RWPE2 (cell line): Measurements from ENCODE around the gene SH3PXD2A.

ENCODE experiments used
- ATAC-seq: fragments of 200-7000 bp; cut with Tn5 transposase; 3 replicates; pipeline ENCODE4 v1.9.1; 2021; ENCODE audit warnings: low read depth
- DNase-seq: peaks from one replicate; pipeline ENCODE4 v3.0.0-alpha.2; 2020; ENCODE audit warnings: low spot score
- H3K27ac ChIP-seq: fragments of 450-650 bp; 2 replicates; pipeline ENCODE4 v1.5.1; 2017; ENCODE audit warnings: mild to moderate bottlenecking; ENCODE audit not compliant: poor library complexity, severe bottlenecking
- H3K27me3 ChIP-seq: fragments of 250-450 bp; sonication (Bioruptor Pico); 2 replicates; pipeline ENCODE4 v1.5.1; 2021; ENCODE audit warnings: mild to moderate bottlenecking, moderate library complexity; ENCODE audit not compliant: insufficient read depth, poor library complexity, severe bottlenecking
- H3K36me3 ChIP-seq: fragments of 250-450 bp; sonication (Bioruptor Pico); 2 replicates; pipeline ENCODE4 v1.5.1; 2020; ENCODE audit warnings: low read depth, mild to moderate bottlenecking, moderate library complexity
- H3K4me1 ChIP-seq: fragments of 250-450 bp; sonication (Bioruptor Pico); 2 replicates; pipeline ENCODE4 v1.5.1; 2021; ENCODE audit warnings: mild to moderate bottlenecking, moderate library complexity; ENCODE audit not compliant: insufficient read depth, poor library complexity, severe bottlenecking
- H3K4me3 ChIP-seq: fragments of 250-450 bp; sonication (Bioruptor Pico); 2 replicates; pipeline ENCODE4 v1.5.1; 2021; ENCODE audit warnings: mild to moderate bottlenecking, moderate library complexity; ENCODE audit not compliant: severe bottlenecking
- H3K9me3 ChIP-seq: fragments of 250-450 bp; sonication (Bioruptor Pico); 2 replicates; pipeline ENCODE4 v1.5.1; 2021; ENCODE audit warnings: mild to moderate bottlenecking, moderate library complexity; ENCODE audit not compliant: severe bottlenecking
- CTCF ChIP-seq: fragments of 450-650 bp; IDR thresholded peaks from one replicate; pipeline ENCODE4 v1.5.1; 2017; ENCODE audit warnings: mild to moderate bottlenecking, moderate library complexity; ENCODE audit not compliant: poor library complexity, severe bottlenecking

SH3PXD2A gene

GRCh38 chr10:103729851-103730250 lies 125.5 kb downstream of the SH3PXD2A start:
- Histone ChIP-seq H3K36me3 (peaks cover 26% of the 10 kb centered on the region), H3K4me1 (no peaks in the 10 kb centered on the region), H3K27me3 (no peaks in the 10 kb centered on the region), H3K27ac (no peak overlapping the region), H3K4me3 (no peak overlapping the region), H3K9me3 (no peaks in the 10 kb centered on the region)
- TF ChIP-seq CTCF: no peak
- ATAC-seq (no peak), DNase-seq (no peak)

- Histone ChIP-seq H3K27ac (no peak overlapping the region), H3K4me3 (no peak overlapping the region), H3K27me3 (no peaks in the 10 kb centered on the region), H3K9me3 (no peaks in the 10 kb centered on the region), H3K36me3 (peaks cover 30% of the 10 kb centered on the region), H3K4me1 (no peaks in the 10 kb centered on the region)
- DNase-seq (no peak), ATAC-seq (no peak)
- TF ChIP-seq CTCF: no peak
Observed at GRCh38 chr10:103727991-103728689, 127.2 kb downstream of the SH3PXD2A start.

GRCh38 chr10:103727546-103727963 lies 127.8 kb downstream of the SH3PXD2A start:
- Histone ChIP-seq H3K36me3 (peaks cover 33% of the 10 kb centered on the region), H3K4me1 (no peaks in the 10 kb centered on the region), H3K4me3 (no peak overlapping the region), H3K9me3 (no peaks in the 10 kb centered on the region), H3K27me3 (no peaks in the 10 kb centered on the region), H3K27ac (no peak overlapping the region)
- DNase-seq: no peak
- ATAC-seq: no peak; the same call in 2 of the 3 replicates
- TF ChIP-seq CTCF: no peak

GRCh38 chr10:103726637-103727036 lies 128.7 kb downstream of the SH3PXD2A start:
- no peak for DNase-seq
- H3K27ac ChIP-seq: no peak overlapping the region

More at GRCh38 chr10:103726637-103727036, 128.7 kb downstream of the SH3PXD2A start:
- no peak for TF ChIP-seq CTCF
- peaks cover 35% of the 10 kb centered on the region for H3K36me3 ChIP-seq
- ATAC-seq: no peak
- H3K4me3 ChIP-seq: no peak overlapping the region
- no peaks in the 10 kb centered on the region for H3K27me3 ChIP-seq
- H3K4me1 ChIP-seq: no peaks in the 10 kb centered on the region
- H3K9me3 ChIP-seq: no peaks in the 10 kb centered on the region
